ENCODE results near the gene GCN1. TPM values are rescaled to one million over a fixed set of nuclear protein-coding genes. Genes with fewer than 3 reads are reported as not detected.

GCN1 gene
- total RNA-seq, 2 donors from 2014 or later: 39.7 to 83.1 TPM

DNA sequence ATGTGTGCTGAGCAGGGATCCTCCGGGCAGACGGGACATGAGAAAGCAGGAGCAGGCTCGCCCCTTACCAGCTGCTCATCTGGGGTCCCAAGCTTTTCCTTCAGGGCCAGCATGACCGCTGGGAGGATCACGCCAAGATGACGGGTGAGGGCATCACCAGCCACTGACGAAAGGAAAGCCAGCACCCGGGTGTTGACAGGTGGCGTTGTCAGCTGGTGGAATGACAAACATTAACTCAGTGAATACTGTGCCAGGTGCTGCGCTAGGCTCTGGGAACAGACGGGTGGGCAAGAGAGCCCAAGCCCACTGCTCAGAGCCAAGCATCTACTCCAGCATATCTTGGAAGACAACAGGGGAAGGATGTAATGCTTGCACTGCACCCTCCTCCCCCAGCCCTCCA is 56.7 kb downstream of the GCN1 start:
- Histone ChIP-seq H3K4me1 (no peaks in the 10 kb centered on the region), H3K27ac (no peak overlapping the region), H3K36me3 (replicated peaks in 1 of 2; ENCODE audit: insufficient read depth in 1 of 2, low read depth in 2 of 2) (peaks cover 36 to 85% of the 10 kb centered on the region in 2 donors), H3K4me3 (no peak overlapping the region), H3K9me3 (no peaks in the 10 kb centered on the region), H3K27me3 (no peaks in the 10 kb centered on the region)
- no peak for DNase-seq
- ATAC-seq: no peak
- WGBS, 2 donors: 81 to 85% methylated on average over 11 of the region's 11 CpGs
- intact Hi-C loops (cut with DNase I): no loop called here
- TF ChIP-seq POLR2A (IDR thresholded peaks at IDR 0.05): no peak
- TF ChIP-seq, protein P1, sequence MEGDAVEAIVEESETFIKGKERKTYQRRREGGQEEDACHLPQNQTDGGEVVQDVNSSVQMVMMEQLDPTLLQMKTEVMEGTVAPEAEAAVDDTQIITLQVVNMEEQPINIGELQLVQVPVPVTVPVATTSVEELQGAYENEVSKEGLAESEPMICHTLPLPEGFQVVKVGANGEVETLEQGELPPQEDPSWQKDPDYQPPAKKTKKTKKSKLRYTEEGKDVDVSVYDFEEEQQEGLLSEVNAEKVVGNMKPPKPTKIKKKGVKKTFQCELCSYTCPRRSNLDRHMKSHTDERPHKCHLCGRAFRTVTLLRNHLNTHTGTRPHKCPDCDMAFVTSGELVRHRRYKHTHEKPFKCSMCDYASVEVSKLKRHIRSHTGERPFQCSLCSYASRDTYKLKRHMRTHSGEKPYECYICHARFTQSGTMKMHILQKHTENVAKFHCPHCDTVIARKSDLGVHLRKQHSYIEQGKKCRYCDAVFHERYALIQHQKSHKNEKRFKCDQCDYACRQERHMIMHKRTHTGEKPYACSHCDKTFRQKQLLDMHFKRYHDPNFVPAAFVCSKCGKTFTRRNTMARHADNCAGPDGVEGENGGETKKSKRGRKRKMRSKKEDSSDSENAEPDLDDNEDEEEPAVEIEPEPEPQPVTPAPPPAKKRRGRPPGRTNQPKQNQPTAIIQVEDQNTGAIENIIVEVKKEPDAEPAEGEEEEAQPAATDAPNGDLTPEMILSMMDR (IDR thresholded peaks at IDR 0.05): no peak

DNA sequence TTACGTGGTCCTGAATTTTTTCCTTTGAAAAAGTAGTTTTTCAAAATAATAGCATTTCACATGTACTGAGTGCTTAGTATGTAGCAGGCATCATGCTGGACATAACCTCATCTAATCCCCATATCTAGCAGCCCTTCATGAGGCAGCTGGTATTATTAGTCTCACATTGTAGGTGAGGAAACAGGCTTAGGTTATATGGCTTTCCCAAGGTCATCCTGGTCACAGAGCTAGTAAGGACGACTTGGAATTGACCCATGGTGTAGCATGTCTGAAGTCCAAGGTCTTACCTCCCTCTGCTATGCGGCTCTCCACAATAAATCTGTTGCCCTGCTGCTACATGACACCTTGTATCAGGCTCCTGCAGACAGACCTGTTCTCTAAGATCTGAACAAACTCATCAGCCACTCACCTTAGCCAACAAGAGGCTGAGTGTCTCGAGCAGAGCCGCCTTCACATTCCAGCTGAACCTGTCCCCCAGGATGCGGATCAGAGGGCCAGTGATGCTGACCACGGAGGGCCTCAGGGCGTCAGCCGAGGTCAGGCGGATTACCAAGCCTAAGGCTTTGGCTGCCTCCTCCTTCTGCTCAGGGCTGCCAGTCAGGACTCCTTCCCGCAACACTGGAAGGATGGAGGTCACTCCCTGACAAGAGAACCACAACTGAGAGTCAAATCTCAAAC is 58.3 kb downstream of the GCN1 start:
- DNase-seq (no peak), ATAC-seq (no peak)
- no peak overlapping the region for H3K27ac ChIP-seq
- intact Hi-C loops (cut with DNase I): no loop called here
- H3K4me1 ChIP-seq: no peaks in the 10 kb centered on the region
- no peaks in the 10 kb centered on the region for H3K27me3 ChIP-seq
- H3K36me3 ChIP-seq (replicated peaks in 1 of 2; ENCODE audit: insufficient read depth in 1 of 2, low read depth in 2 of 2): peaks cover 28 to 86% of the 10 kb centered on the region in 2 donors
- TF ChIP-seq POLR2A (IDR thresholded peaks at IDR 0.05): no peak
- TF ChIP-seq, protein P1 (IDR thresholded peaks at IDR 0.05): no peak
- H3K9me3 ChIP-seq: no peaks in the 10 kb centered on the region
- H3K4me3 ChIP-seq: no peak overlapping the region
- 79 to 82% methylated on average over 8 to 11 of the region's 11 CpGs for WGBS, 2 donors

DNA sequence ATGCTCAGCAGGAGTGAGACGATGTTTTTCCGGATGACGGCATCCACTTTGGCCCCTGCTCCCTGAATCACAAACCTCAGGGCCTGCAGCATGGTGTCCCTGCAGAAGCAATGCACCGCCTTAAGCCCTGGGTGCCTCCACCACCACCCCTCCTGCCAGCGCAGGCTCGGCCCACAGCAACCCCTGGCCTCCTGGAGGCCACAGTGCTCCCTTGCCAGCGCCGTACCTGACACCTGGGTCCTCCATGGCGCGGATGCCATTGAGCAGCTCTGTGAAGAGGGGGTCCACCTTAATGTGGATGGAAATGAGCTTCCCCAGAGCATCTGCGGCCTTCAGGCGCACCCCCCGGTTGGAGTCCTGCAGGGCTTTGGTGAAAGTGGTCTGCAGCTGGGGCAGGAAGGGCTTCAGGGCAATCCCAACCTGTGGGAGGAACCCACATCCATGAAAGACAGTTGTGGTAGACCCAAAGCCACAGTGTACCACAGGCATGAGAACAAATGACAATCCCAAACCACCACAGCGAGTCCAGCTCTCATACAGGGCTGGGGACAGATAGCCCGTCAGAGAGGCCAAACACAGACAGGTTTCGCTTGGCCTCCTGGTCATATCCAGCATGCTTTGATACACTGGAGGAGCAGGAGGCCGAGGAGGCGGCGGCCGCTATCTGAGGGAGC is 60.1 kb downstream of the GCN1 start:
- TF ChIP-seq POLR2A (IDR thresholded peaks at IDR 0.05): no peak
- TF ChIP-seq, protein P1 (IDR thresholded peaks at IDR 0.05): no peak
- WGBS, 2 donors: 92 to 96% methylated on average over 14 to 20 of the region's 20 CpGs
- Histone ChIP-seq H3K9me3 (no peaks in the 10 kb centered on the region), H3K4me3 (no peak overlapping the region), H3K27ac (no peak overlapping the region), H3K36me3 (replicated peaks in 1 of 2; ENCODE audit: insufficient read depth in 1 of 2, low read depth in 2 of 2) (peaks cover 33 to 85% of the 10 kb centered on the region in 2 donors), H3K27me3 (no peaks in the 10 kb centered on the region), H3K4me1 (no peaks in the 10 kb centered on the region)
- DNase-seq (no peak), ATAC-seq (no peak)
- intact Hi-C loops (cut with DNase I): no loop called here

DNA sequence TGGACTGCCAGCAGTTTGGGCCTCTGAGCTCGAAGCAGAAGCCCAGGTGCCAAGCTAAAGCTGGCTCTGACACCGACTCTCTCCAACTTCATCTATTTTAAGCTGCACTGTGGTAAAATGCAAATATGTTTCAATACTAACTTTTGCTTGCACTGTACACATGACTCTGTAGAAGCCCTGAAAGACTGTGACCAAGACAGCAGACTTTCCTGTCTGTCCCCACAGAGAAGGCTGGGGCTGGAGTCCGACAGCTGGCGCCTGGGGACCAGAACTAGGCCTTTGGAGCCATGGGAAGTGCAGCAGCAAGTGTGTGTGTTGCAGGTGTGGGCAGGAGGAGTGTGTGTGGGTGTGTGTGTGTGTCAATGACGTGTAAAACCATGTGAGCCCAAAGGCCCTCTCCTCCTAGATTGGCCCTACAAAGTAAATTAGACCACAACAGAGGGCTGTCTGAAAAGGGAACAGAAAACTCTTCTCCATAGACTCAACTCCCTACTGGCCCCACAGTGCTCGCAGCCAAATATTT is 61.6 kb downstream of the GCN1 start:
- intact Hi-C loops (cut with DNase I): no loop called here
- 89 to 92% methylated on average over 6 of the region's 6 CpGs for WGBS, 2 donors
- H3K4me3 ChIP-seq: no peak overlapping the region
- H3K9me3 ChIP-seq: no peaks in the 10 kb centered on the region
- TF ChIP-seq, protein P1 (IDR thresholded peaks at IDR 0.05): no peak
- no peak for TF ChIP-seq POLR2A (IDR thresholded peaks at IDR 0.05)
- no peak for DNase-seq
- no peak for ATAC-seq
- H3K27ac ChIP-seq: no peak overlapping the region
- no peaks in the 10 kb centered on the region for H3K4me1 ChIP-seq
- peaks cover 33 to 84% of the 10 kb centered on the region in 2 donors for H3K36me3 ChIP-seq (replicated peaks in 1 of 2; ENCODE audit: insufficient read depth in 1 of 2, low read depth in 2 of 2)
- no peaks in the 10 kb centered on the region for H3K27me3 ChIP-seq

Measured in body of pancreas (tissue), 4 donors.